Measurements from ENCODE around the gene FANCM.

FANCM gene

DNA sequence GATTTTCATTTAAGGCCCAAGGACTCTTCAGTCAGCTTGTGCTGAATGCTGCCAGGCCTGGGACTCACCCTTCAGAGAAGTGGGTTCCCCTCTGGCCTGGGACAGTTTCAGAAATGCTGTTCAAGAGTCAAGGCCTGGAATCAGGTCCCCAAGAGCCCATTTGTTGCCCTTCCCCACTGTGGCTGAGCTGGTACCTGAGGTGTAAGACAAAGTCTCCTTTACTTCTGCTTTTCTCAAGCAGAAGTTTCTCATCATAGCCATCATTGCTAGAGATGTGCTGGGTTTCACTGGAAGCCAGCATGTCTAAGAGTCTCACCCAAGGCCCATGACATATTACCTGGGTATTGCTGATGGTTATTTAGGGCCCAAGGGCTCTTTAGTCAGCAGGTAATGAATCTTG lies 8.9 kb downstream of the FANCM start:
- no peak for TF ChIP-seq POLR2AphosphoS5 (IDR thresholded peaks at IDR 0.05; ENCODE audit: low read depth, low read length)
- TF ChIP-seq REST (IDR thresholded peaks at IDR 0.05; ENCODE audit: insufficient read depth in 1 of 2, low read depth in 2 of 2, low read length in 2 of 2) = no peak
- TF ChIP-seq TAF1 (IDR thresholded peaks at IDR 0.05; ENCODE audit: borderline replicate concordance, insufficient read depth, low read length) = no peak
- TF ChIP-seq SIN3A (IDR thresholded peaks at IDR 0.05; ENCODE audit: borderline replicate concordance, insufficient read depth, low read length) = no peak
- no peak for TF ChIP-seq FOXP2 (optimal IDR thresholded peaks at IDR 0.05; ENCODE audit: borderline replicate concordance, extremely low read depth, extremely low read length, insufficient read depth)

DNA sequence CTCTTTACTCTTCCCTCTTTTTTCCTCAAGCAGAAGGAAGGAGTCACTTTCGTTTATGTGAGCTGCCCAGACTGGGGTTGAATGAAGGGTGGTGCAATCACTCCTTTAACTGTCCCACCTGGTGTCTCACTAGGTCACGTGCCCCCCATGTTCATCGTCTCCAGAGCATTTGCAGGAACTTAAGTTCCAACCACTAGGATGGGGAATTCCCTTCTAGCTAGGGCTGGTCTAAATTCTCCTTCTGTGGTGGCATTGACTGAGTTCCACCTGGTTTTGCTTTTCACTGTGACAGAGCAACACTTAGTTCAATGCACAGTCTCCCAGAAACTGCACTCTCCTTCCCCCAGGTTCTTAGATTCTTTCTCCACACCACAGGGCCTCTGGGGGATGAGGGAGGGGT lies 9.5 kb downstream of the FANCM start:
- TF ChIP-seq POLR2AphosphoS5 (IDR thresholded peaks at IDR 0.05; ENCODE audit: low read depth, low read length) (no peak), REST (IDR thresholded peaks at IDR 0.05; ENCODE audit: insufficient read depth in 1 of 2, low read depth in 2 of 2, low read length in 2 of 2) (no peak), FOXP2 (optimal IDR thresholded peaks at IDR 0.05; ENCODE audit: borderline replicate concordance, extremely low read depth, extremely low read length, insufficient read depth) (no peak), TAF1 (IDR thresholded peaks at IDR 0.05; ENCODE audit: borderline replicate concordance, insufficient read depth, low read length) (no peak), SIN3A (IDR thresholded peaks at IDR 0.05; ENCODE audit: borderline replicate concordance, insufficient read depth, low read length) (no peak)

DNA sequence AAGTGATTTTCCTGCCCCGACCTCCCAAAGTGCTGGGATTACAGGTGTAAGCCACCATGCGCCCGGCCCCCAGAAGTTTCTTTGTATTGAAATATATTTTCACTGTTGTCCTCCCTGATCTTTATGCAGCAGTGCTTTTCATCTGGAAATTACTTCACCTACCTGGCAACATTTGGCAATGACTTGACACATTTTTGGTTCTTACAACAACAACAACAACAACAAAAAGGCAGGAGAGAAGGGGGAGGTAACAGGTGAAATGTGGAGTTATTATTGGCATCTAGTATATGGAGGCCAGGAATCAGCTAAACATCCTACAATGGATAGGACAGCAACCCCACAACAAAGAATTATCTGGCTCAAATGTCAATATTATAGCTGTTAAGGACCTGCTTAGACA lies 13.9 kb downstream of the FANCM start:
- TF ChIP-seq REST (IDR thresholded peaks at IDR 0.05; ENCODE audit: insufficient read depth in 1 of 2, low read depth in 2 of 2, low read length in 2 of 2) (no peak), SIN3A (IDR thresholded peaks at IDR 0.05; ENCODE audit: borderline replicate concordance, insufficient read depth, low read length) (no peak), POLR2AphosphoS5 (IDR thresholded peaks at IDR 0.05; ENCODE audit: low read depth, low read length) (no peak)

DNA sequence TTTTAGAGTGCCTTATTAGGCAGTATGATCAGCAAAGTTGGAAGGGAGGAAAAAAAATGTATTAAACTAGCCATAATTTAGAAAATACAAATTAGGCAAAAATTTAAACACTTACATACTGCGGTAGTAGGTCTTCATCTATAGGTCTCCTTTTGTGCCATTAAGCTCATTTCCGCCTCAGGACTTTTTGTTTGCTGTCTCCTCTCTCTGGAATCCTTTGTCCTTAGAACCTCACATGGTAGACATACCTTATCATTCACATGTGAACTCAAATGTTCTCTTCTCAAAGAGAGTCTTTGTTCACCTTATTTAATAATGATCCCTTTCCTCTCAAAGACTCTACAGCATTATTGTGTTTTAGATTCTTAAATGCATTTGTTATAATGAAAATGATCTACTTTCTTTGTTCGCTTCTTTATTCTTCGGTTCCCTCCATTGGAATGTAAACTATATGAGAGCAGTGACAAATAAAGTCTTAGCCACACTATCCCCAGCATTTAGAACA lies 14.7 kb downstream of the FANCM start:
- TF ChIP-seq REST (IDR thresholded peaks at IDR 0.05; ENCODE audit: insufficient read depth in 1 of 2, low read depth in 2 of 2, low read length in 2 of 2) = no peak

DNA sequence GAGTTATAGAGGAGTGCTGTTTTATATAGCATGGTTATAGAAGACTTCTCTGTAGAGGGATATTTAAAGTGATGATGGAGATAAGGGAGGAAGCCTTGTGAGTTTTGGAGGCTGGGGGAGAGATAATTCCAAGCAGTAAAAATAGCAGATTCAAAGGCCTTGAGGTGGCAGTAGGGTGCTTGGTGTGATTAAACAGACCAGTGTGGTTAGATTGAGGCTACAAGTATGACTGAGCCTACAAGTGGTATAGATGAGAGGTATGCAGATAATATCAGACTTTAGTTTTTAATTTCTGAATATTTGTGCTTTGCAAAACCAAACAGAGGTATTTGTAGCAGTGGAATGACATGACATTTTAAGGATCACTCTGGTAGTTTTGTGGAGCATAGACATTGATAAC lies 20.3 kb downstream of the FANCM start:
- no peak for TF ChIP-seq FOXP2 (optimal IDR thresholded peaks at IDR 0.05; ENCODE audit: borderline replicate concordance, extremely low read depth, extremely low read length, insufficient read depth)
- no peak for TF ChIP-seq REST (IDR thresholded peaks at IDR 0.05; ENCODE audit: insufficient read depth in 1 of 2, low read depth in 2 of 2, low read length in 2 of 2)
- no peak for TF ChIP-seq SIN3A (IDR thresholded peaks at IDR 0.05; ENCODE audit: borderline replicate concordance, insufficient read depth, low read length)
- no peak for TF ChIP-seq POLR2AphosphoS5 (IDR thresholded peaks at IDR 0.05; ENCODE audit: low read depth, low read length)
- TF ChIP-seq TAF1 (IDR thresholded peaks at IDR 0.05; ENCODE audit: borderline replicate concordance, insufficient read depth, low read length) = no peak

All from PFSK-1 (cell line).